ENCODE data around the gene ATP1A4. TPM values are rescaled to one million over a fixed set of nuclear protein-coding genes. Genes with fewer than 3 reads are reported as not detected.

The ATP1A4 gene
- total RNA-seq, 1 donor from 2014 or later, result not detected

DNA sequence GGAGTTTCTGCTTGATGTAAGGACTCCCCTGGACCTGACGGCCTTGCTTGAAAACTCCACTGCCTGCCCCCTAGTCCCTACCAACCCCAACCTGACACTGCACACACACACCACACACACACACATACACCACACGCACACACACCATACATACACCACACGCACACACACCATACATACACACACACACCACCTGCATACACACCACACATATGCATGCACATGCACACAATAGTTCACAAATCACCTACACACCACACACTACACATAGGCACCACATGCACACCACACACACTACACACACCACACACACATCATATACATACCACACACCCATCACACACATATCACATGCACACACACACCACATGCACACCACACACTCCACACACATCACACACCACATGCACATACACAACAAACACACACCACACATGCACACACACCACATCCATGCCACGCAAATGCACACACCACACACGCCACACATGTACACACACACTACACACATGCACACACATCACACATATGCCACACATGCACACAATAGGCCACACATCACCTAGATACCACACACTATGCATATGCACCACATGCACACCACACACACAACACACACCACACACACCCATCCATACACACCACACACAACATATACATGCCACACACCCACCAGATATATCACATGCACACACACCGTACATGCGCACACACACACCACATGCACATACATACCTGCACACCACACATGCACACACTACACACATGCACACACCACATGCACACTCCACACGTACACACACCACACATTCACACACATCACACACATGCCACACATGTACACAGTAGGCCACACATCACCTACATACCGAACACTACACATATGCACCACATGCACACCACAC, 42.7 kb downstream of the ATP1A4 start:
- no peak overlapping the region for H3K27ac Mint-ChIP-seq
- no peaks in the 10 kb centered on the region for H3K4me1 Mint-ChIP-seq (ENCODE audit: low read depth)
- no peak overlapping the region for H3K4me3 Mint-ChIP-seq (ENCODE audit: low read depth)
- no peak for DNase-seq (ENCODE audit: low spot score, unreplicated experiment)
- no peaks in the 10 kb centered on the region for H3K9me3 Mint-ChIP-seq (ENCODE audit: low read depth)
- peaks cover 3% of the 10 kb centered on the region for H3K27me3 Mint-ChIP-seq
- TF ChIP-seq CTCF (IDR thresholded peaks at IDR 0.05; ENCODE audit: unreplicated experiment), result no peak
- H3K36me3 Mint-ChIP-seq (ENCODE audit: insufficient read depth), result no peaks in the 10 kb centered on the region

DNA sequence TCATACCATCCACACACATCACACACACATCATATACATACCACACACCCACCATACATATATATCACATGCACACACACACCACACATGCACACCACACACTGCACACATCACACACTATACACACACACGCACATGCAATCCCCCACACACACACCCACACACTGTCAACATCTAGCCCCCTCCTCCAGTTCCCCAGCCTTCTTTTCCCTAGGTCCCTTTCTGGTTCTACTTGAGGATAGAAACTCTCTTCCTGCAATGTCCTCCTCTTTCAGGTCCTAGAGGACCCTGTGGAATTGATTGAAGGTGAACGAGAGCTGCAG, 43.3 kb downstream of the ATP1A4 start:
- Mint-ChIP-seq H3K4me1 (ENCODE audit: low read depth) (no peaks in the 10 kb centered on the region), H3K27me3 (no peaks in the 10 kb centered on the region), H3K9me3 (ENCODE audit: low read depth) (no peaks in the 10 kb centered on the region), H3K27ac (no peak overlapping the region), H3K36me3 (ENCODE audit: insufficient read depth) (no peaks in the 10 kb centered on the region), H3K4me3 (ENCODE audit: low read depth) (no peak overlapping the region)
- no peak for TF ChIP-seq CTCF (IDR thresholded peaks at IDR 0.05; ENCODE audit: unreplicated experiment)
- DNase-seq (ENCODE audit: low spot score, unreplicated experiment), result no peak

DNA sequence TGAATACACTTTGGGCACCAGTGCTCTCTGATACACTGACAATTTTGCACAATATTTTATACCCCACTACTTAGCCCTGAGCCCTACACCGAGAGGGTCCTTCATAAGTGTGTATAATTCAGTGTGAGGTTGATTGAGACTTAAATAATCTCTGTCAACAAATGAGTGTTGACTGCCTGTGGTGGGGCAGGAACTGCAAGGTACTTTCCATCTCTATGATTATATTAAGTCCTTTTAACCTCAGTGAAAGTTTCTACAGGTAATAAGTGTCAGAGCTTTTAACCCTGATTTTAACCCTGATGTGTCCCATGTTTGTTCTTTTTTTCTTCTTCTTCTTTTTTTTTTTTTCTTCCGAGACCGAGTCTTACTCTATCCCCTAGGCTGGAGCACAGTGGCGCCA, 44.7 kb downstream of the ATP1A4 start:
- TF ChIP-seq CTCF (IDR thresholded peaks at IDR 0.05; ENCODE audit: unreplicated experiment), result no peak
- DNase-seq (ENCODE audit: low spot score, unreplicated experiment), result no peak
- H3K36me3 Mint-ChIP-seq (ENCODE audit: insufficient read depth), result no peaks in the 10 kb centered on the region
- H3K4me1 Mint-ChIP-seq (ENCODE audit: low read depth), result no peaks in the 10 kb centered on the region
- H3K9me3 Mint-ChIP-seq (ENCODE audit: low read depth), result no peaks in the 10 kb centered on the region
- no peak overlapping the region for H3K4me3 Mint-ChIP-seq (ENCODE audit: low read depth)
- H3K27me3 Mint-ChIP-seq, result no peaks in the 10 kb centered on the region
- no peak overlapping the region for H3K27ac Mint-ChIP-seq

GRCh38 chr1:160197231-160197630, 45.8 kb downstream of the ATP1A4 start:
- Mint-ChIP-seq H3K4me3 (ENCODE audit: low read depth) (no peak overlapping the region), H3K27ac (no peak overlapping the region), H3K9me3 (ENCODE audit: low read depth) (no peaks in the 10 kb centered on the region), H3K27me3 (no peaks in the 10 kb centered on the region), H3K36me3 (ENCODE audit: insufficient read depth) (no peaks in the 10 kb centered on the region), H3K4me1 (ENCODE audit: low read depth) (no peaks in the 10 kb centered on the region)
- DNase-seq (ENCODE audit: low spot score, unreplicated experiment), result no peak
- TF ChIP-seq CTCF (IDR thresholded peaks at IDR 0.05; ENCODE audit: unreplicated experiment), result no peak

DNA sequence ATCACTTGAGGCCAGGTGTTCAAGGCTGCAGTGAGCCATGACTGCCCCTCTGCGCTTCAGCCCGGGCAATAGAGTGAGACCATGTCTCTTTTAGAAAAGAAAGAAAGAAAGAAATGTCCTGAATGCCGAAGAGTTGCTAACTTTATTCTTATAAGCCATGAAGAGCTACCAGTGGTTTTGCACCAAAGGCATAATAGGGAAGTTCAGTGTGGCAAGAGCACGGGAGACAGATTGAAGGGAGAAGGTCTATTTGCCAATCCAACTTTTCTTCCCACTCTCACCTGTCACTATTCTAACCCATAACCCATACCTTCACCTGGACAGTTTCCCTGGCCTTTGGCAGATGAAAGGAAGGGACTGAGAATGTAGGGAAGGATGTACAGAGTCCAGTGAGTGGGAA, 49.4 kb downstream of the ATP1A4 start:
- no peaks in the 10 kb centered on the region for H3K27me3 Mint-ChIP-seq
- H3K36me3 Mint-ChIP-seq (ENCODE audit: insufficient read depth), result no peaks in the 10 kb centered on the region
- TF ChIP-seq CTCF (IDR thresholded peaks at IDR 0.05; ENCODE audit: unreplicated experiment), result no peak
- no peak overlapping the region for H3K27ac Mint-ChIP-seq
- no peaks in the 10 kb centered on the region for H3K4me1 Mint-ChIP-seq (ENCODE audit: low read depth)
- no peaks in the 10 kb centered on the region for H3K9me3 Mint-ChIP-seq (ENCODE audit: low read depth)
- no peak overlapping the region for H3K4me3 Mint-ChIP-seq (ENCODE audit: low read depth)
- DNase-seq (ENCODE audit: low spot score, unreplicated experiment), result no peak

All from progenitor cell of endocrine pancreas (in vitro differentiated cells).